PC-3 (cell line): ENCODE results near the gene DLX2. TPM values are rescaled to one million over a fixed set of nuclear protein-coding genes. Genes with fewer than 3 reads are reported as not detected.

Source experiments
- ATAC-seq: fragments of 200-7000 bp; cut with Tn5 transposase; 2 replicates; pipeline ENCODE4 v1.9.1; 2020; ENCODE audit warnings: mild to moderate bottlenecking, moderate library complexity
- BruUV-seq: library from RNA; stranded (reverse); fragments of 400-500 nt; replicated peaks from 2 replicates; lab custom pipeline; 2021; lab: Mats Ljungman, UMichigan
- CTCF ChIA-PET: fragments of 300-600 bp; sonication (Branson Sonifier 250); formaldehyde crosslinking; loops from one replicate; lab custom pipeline; 2022; ENCODE audit warnings: antibody characterized with exemption; lab: Charles Lee
- POLR2A ChIA-PET: fragments of 300-600 bp; sonication (Branson Sonifier 250); formaldehyde crosslinking; loops from one replicate; lab custom pipeline; 2022; ENCODE audit warnings: antibody characterized with exemption; ENCODE audit not compliant: unreplicated experiment; lab: Charles Lee
- DNase-seq: peaks from one replicate; pipeline ENCODE4 v3.0.0-alpha.2; 2015
- H2AFZ ChIP-seq: fragments of 300-600 bp; sonication (generic); 2 replicates; pipeline ENCODE4 v1.6.0; 2016; ENCODE audit warnings: antibody characterized with exemption, low read length
- H3F3A ChIP-seq: fragments of 300-600 bp; sonication (generic); one replicate; pipeline ENCODE4 v1.6.0; 2017; ENCODE audit warnings: antibody characterized with exemption, low read length, control low read depth, mild to moderate bottlenecking; ENCODE audit not compliant: unreplicated experiment
- H3K27ac ChIP-seq: fragments of 300-600 bp; sonication (generic); 2 replicates; pipeline ENCODE4 v1.5.1; 2016; ENCODE audit warnings: mild to moderate bottlenecking, low read length
- H3K27me3 ChIP-seq: fragments of 300-600 bp; sonication (generic); 2 replicates; pipeline ENCODE4 v1.6.1; 2016; ENCODE audit warnings: low read length, mixed read lengths
- H3K36me3 ChIP-seq: fragments of 300-600 bp; sonication (generic); 2 replicates; pipeline ENCODE4 v1.6.1; 2016; ENCODE audit warnings: low read depth, mixed run types, low read length, mixed read lengths
- H3K4me1 ChIP-seq: fragments of 300-600 bp; sonication (generic); 2 replicates; pipeline ENCODE4 v1.5.1; 2016; ENCODE audit warnings: low read length; ENCODE audit not compliant: insufficient read depth
- H3K4me2 ChIP-seq: fragments of 300-600 bp; sonication (generic); 2 replicates; pipeline ENCODE4 v1.6.0; 2016; ENCODE audit warnings: low read length
- H3K4me3 ChIP-seq: fragments of 300-600 bp; sonication (generic); 2 replicates; pipeline ENCODE4 v1.5.1; 2016; ENCODE audit warnings: mild to moderate bottlenecking, low read length, mixed read lengths
- H3K79me2 ChIP-seq: fragments of 300-600 bp; sonication (generic); 2 replicates; pipeline ENCODE4 v1.6.1; 2017; ENCODE audit warnings: low read length, mixed read lengths
- H3K9ac ChIP-seq: fragments of 300-600 bp; sonication (generic); 2 replicates; pipeline ENCODE4 v1.6.0; 2016; ENCODE audit warnings: mild to moderate bottlenecking, low read length
- H3K9me2 ChIP-seq: fragments of 300-600 bp; sonication (generic); replicated peaks from 2 replicates; pipeline ENCODE4 v1.6.1; 2016; ENCODE audit warnings: mixed run types, low read length, mixed read lengths
- H3K9me3 ChIP-seq: fragments of 300-600 bp; sonication (generic); 2 replicates; pipeline ENCODE4 v1.6.1; 2016; ENCODE audit warnings: low read length, mixed read lengths
- H4K20me1 ChIP-seq: fragments of 300-600 bp; sonication (generic); 2 replicates; pipeline ENCODE4 v1.6.1; 2016; ENCODE audit warnings: low read length, mixed read lengths
- CTCF ChIP-seq: fragments of 300-600 bp; sonication (generic); conservative IDR thresholded peaks from 2 replicates; pipeline ENCODE4 v1.5.1; 2017; ENCODE audit warnings: antibody characterized with exemption, low read depth, mild to moderate bottlenecking, low read length
- EZH2 ChIP-seq: fragments of 300-600 bp; sonication (generic); IDR thresholded peaks from one replicate; pipeline ENCODE4 v1.6.1; 2017; ENCODE audit warnings: antibody characterized with exemption, mild to moderate bottlenecking, low read length; ENCODE audit not compliant: unreplicated experiment
- EZH2phosphoT487 ChIP-seq: fragments of 300-600 bp; sonication (generic); IDR thresholded peaks from 2 replicates; pipeline ENCODE4 v1.6.1; 2018; ENCODE audit warnings: mild to moderate bottlenecking, antibody characterized with exemption, low read length, borderline replicate concordance
- intact Hi-C: fragments of 100-400 bp; cut with micrococcal nuclease; formaldehyde crosslinking; loops from 2 replicates; pipeline ENCODE4 v1.9.0; 2023
- total RNA-seq: library from RNA; depleted of rRNA; stranded (reverse); fragments of >200 nt; gene quantifications from 2 replicates; pipeline ENCODE4 v1.2.3, GENCODE V29; 2014

Gene DLX2
- total RNA-seq, 1 experiment from 2014 or later = 1.4 TPM

- Histone ChIP-seq H3K79me2 (peaks cover 1% of the 10 kb centered on the region; the same call in 1 of the 2 replicates), H3K9ac (no peak overlapping the region), H3F3A (peaks cover 3% of the 10 kb centered on the region), H2AFZ (no peak overlapping the region), H3K36me3 (no peaks in the 10 kb centered on the region), H3K9me2 (no peaks in the 10 kb centered on the region), H3K4me2 (no peak overlapping the region), H3K9me3 (no peaks in the 10 kb centered on the region), H3K27me3 (no peaks in the 10 kb centered on the region), H4K20me1 (no peaks in the 10 kb centered on the region), H3K4me3 (no peak overlapping the region), H3K4me1 (peaks cover 13% of the 10 kb centered on the region), H3K27ac (no peak overlapping the region)
- ATAC-seq (no peak), DNase-seq (no peak)
- TF ChIP-seq CTCF (no peak), EZH2 (no peak), EZH2phosphoT487 (no peak)
- BruUV-seq = no TSS peak
- ChIA-PET CTCF (no interaction called here), POLR2A (no interaction called here)
- intact Hi-C loops = no loop called here
Observed at GRCh38 chr2:172092716-172093415, 9.8 kb downstream of the DLX2 start.

GRCh38 chr2:172091761-172092566 is 10.7 kb downstream of the DLX2 start:
- Histone ChIP-seq H4K20me1 (no peaks in the 10 kb centered on the region), H3K27me3 (no peaks in the 10 kb centered on the region), H3K36me3 (no peaks in the 10 kb centered on the region), H3K4me1 (peaks cover 10% of the 10 kb centered on the region; the same call in 1 of the 2 replicates), H3K9me3 (no peaks in the 10 kb centered on the region), H3K4me3 (no peak overlapping the region), H3F3A (peaks cover 3% of the 10 kb centered on the region), H3K9me2 (no peaks in the 10 kb centered on the region), H3K79me2 (peaks cover 10% of the 10 kb centered on the region), H3K27ac (no peak overlapping the region), H2AFZ (no peak overlapping the region), H3K9ac (no peak overlapping the region), H3K4me2 (no peak overlapping the region)
- TF ChIP-seq EZH2 = no peak
- no peak for TF ChIP-seq CTCF
- TF ChIP-seq EZH2phosphoT487 = no peak
- intact Hi-C loops = no loop called here
- POLR2A ChIA-PET = no interaction called here
- DNase-seq = no peak
- CTCF ChIA-PET = no interaction called here
- no peak for ATAC-seq
- BruUV-seq = no TSS peak
